SK-N-MC (cell line): ENCODE data around the gene HAUS2.

Experiments used
- DNase-seq: peaks from one replicate; pipeline ENCODE4 v3.0.0-alpha.2; 2011; ENCODE audit warnings: low read depth, low spot score
- H3K27ac ChIP-seq: fragments of 200-600 bp; sonication (generic); 2 replicates; pipeline ENCODE4 v1.5.1; 2016; ENCODE audit warnings: mixed run types
- H3K36me3 ChIP-seq: fragments of 200-600 bp; sonication (generic); 2 replicates; pipeline ENCODE4 v1.6.1; 2017; ENCODE audit warnings: antibody characterized with exemption, low read length, mixed read lengths; ENCODE audit not compliant: insufficient read depth
- H3K4me3 ChIP-seq: fragments of 200-600 bp; sonication (generic); 2 replicates; pipeline ENCODE4 v1.5.1; 2016
- H3K9ac ChIP-seq: fragments of 200-600 bp; sonication (generic); 2 replicates; pipeline ENCODE4 v1.8.0; 2017; ENCODE audit warnings: mixed run types, mixed read lengths; ENCODE audit not compliant: insufficient read length
- H3K9me3 ChIP-seq: fragments of 200-600 bp; sonication (generic); 2 replicates; pipeline ENCODE4 v1.6.1; 2017; ENCODE audit warnings: low read depth, mild to moderate bottlenecking, antibody characterized with exemption, low read length, moderate library complexity, mixed read lengths
- EZH2 ChIP-seq: fragments of 200-600 bp; sonication (generic); IDR thresholded peaks from one replicate; pipeline ENCODE4 v1.6.1; 2017; ENCODE audit warnings: antibody characterized with exemption
- FOXP2 ChIP-seq: optimal IDR thresholded peaks from 2 replicates; pipeline ENCODE3; 2011; ENCODE audit warnings: mild to moderate bottlenecking, moderate library complexity; ENCODE audit not compliant: insufficient read depth; ENCODE audit errors: extremely low read length, control extremely low read depth
- POLR2AphosphoS5 ChIP-seq: IDR thresholded peaks from 2 replicates; pipeline ENCODE4 v1.6.1; 2012; ENCODE audit warnings: mild to moderate bottlenecking, low read depth, low read length, borderline replicate concordance

Gene HAUS2

DNA sequence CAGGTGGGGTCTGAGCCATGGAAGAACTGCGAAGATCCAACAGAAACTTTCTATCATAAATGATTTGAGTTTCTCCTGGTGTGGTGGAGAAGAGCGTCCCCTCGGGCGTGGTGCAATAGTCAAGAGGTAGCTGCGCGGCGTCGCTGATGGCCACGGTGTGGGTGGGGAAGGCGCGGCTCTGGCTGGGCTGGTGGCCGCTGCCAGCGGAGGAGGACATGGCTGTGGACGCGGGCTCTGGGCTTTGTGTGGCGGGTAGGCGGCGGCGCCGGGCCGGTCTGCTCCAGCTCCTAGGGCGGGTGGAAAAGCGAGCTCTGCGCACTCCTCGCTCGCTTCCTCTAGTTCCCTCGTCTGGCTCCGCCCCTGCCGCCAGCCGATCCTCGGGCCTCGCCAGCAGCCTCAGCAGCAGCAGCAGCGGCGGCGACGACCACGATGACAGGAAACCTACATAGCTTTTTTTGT lies 32.7 kb downstream of the HAUS2 start:
- Histone ChIP-seq H3K36me3 (peaks cover 4% of the 10 kb centered on the region; the same call in 1 of the 2 replicates), H3K9ac (peak overlapping the region; percentile 65), H3K9me3 (no peaks in the 10 kb centered on the region), H3K27ac (no peak overlapping the region), H3K4me3 (peak overlapping the region; percentile 85)
- DNase-seq, result no peak
- TF ChIP-seq POLR2AphosphoS5, result no peak
- TF ChIP-seq FOXP2, result no peak
- no peak for TF ChIP-seq EZH2

DNA sequence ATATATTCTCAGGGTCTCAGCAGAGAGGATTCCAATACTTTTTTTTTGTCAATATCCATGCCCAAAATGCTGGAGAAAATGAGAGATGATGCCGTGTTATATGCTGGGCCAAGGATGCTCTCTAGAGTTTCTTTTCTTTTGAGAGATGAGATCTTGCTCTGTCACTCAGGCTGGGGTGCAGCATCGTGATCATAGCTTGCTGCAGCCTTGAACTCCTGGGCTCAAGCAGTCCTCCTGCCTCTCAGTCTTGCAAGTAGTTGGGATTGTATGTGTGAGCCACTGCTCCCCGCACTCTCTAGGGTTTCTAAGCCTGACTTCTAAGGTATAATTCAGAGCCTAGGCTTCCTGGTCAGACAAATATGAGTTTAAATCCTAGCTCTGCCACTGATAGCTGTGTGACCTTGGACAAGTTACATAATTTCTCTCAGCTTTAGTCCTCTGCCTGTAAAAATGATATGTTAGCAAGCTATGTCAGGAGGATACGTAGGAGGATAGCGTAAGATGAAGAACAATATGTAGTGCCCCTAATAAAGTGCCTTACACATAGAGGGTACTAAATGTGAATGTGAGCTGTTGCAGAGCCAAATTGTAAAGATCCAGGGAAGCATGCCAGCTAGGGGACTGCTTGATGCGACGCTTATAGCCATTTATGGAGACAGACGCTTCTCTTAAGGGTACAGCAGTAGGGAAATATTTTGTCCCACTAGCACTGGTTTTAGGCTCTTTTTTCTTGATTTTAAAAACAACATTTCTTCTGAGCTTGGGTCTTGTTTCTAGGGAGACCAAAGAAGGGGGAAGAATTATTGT lies 34.1 kb downstream of the HAUS2 start:
- Histone ChIP-seq H3K9ac (no peak overlapping the region), H3K4me3 (no peak overlapping the region), H3K36me3 (peaks cover 4% of the 10 kb centered on the region; the same call in 1 of the 2 replicates), H3K9me3 (no peaks in the 10 kb centered on the region), H3K27ac (no peak overlapping the region)
- TF ChIP-seq FOXP2 (no peak), POLR2AphosphoS5 (no peak), EZH2 (no peak)
- no peak for DNase-seq

DNA sequence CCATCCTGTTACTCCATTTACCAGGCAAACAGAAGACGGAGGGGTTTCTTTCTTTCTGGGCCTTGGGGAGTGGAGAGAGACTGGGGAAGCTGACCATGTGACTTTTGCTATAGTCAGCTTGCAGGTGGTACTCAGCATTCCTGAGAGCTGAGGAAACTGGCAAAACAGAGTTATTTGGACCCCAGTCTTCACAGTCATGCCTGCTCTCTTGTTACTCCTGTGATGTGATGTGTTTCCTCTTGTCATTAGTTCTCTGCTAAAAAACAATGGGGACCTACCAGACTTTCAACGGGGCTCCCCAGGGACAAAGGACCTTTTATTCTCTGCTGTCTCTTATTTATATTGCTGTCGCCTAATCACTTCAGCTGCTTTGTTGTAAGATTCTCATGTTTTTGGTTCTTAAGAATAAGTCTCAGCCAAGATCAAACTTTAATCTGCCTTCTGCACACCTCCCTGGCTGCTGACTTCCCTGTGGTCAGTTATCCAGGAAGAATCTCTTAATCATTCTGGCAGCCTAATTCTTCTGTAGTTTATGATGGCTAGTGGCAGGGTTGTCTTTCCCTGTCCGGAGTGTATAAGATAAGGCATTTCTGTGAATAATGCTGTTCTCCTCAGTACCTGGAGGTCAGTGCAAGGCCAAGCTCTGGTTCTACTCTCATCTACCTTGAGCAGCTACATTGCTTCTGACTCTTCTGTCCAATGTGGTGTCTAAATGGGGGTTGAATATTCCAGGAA lies 35.6 kb downstream of the HAUS2 start:
- no peak overlapping the region for H3K27ac ChIP-seq
- H3K9ac ChIP-seq, result no peak overlapping the region
- H3K9me3 ChIP-seq, result no peaks in the 10 kb centered on the region
- TF ChIP-seq POLR2AphosphoS5, result no peak
- no peak for TF ChIP-seq FOXP2
- no peak for TF ChIP-seq EZH2
- H3K4me3 ChIP-seq, result no peak overlapping the region
- DNase-seq, result no peak
- H3K36me3 ChIP-seq, result peaks cover 4% of the 10 kb centered on the region; the same call in 1 of the 2 replicates

DNA sequence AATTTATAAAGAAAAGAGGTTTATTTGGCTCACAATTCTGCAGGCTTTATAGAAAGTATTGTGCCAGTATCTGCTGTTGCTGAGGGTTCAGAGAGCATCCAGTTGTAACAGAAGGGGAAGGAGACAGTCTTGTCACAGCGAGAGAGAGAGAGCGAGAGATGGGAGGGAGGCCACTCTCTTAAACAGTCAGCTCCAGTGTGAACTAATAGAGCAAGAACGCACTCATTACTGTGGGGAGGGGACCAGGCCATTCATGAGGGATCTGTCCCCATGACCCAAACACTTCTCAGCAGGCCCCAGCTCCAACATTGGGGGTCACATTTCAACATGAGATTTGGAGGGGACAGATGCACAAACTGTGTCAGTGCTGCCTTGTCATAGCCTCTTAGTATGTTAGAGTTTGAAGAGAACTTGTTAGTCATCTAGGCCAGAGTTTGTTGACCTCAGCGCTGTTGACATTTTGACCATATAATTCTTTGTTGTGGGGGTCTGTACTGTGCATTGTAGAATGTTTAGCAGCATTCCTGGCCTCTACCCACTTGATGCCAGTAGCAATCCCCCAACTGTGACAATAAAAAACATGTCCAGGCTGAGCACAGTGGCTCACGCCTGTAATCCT lies 42.1 kb downstream of the HAUS2 start:
- no peaks in the 10 kb centered on the region for H3K9me3 ChIP-seq
- no peak for DNase-seq
- no peak overlapping the region for H3K27ac ChIP-seq
- TF ChIP-seq EZH2, result no peak
- no peak for TF ChIP-seq FOXP2
- no peak for TF ChIP-seq POLR2AphosphoS5
- H3K36me3 ChIP-seq, result peaks cover 3% of the 10 kb centered on the region; the same call in 1 of the 2 replicates
- H3K9ac ChIP-seq, result no peak overlapping the region
- no peak overlapping the region for H3K4me3 ChIP-seq

DNA sequence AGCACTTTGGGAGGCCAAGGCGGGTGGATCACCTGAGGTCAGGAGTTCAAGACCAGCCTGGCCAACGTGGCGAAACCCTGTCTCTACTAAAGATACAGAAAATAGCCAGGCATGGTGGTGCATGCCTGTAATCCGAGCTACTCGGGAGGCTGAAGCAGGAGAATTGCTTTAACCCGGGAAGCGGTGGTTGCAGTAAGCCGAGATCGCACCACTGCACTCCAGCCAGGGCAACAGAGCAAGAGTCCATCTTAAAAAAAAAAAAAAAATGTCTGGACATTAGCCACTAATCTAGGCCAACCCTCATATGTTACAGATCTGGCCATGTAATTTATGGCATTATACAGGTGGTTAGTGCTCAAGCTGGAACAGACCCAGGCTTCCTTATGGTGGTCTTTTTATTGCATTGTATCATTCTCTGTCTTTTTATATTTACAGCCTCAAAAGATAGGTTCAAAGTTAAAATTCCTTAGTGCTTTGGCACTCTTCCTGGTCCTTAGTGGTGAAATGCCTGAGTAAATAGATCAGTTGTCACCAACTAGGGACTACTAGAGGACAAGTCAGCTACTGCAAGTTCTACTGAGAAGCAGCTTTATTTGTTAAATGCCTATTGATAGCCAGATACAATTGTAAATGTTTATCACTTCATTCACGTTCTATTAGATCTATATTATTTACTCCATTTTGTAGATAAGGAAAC lies 42.7 kb downstream of the HAUS2 start:
- DNase-seq, result no peak
- no peaks in the 10 kb centered on the region; the same call in 1 of the 2 replicates for H3K36me3 ChIP-seq
- no peak overlapping the region for H3K4me3 ChIP-seq
- no peak overlapping the region for H3K27ac ChIP-seq
- TF ChIP-seq FOXP2, result no peak
- no peak for TF ChIP-seq EZH2
- TF ChIP-seq POLR2AphosphoS5, result no peak
- H3K9me3 ChIP-seq, result no peaks in the 10 kb centered on the region
- no peak overlapping the region for H3K9ac ChIP-seq

DNA sequence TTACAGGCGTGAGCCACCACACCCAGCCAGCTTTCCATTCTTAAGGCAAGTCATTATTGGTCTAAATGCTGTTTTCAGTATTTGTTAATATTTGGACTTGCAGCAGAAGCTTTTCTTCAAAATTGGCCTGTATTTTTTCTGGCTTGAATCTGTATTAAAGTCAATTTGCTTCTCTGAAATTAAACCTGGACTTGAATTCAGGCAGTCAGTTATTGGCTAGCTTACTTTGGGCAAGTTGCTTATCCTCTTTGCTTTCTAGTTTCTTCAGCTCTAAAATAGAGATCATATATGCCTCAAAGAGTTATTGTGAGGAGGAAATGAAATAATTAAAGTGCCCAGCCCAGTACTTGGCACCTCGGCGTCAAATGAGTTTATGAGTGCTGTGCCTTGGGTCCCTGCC lies 44.1 kb downstream of the HAUS2 start:
- no peak overlapping the region for H3K9ac ChIP-seq

DNA sequence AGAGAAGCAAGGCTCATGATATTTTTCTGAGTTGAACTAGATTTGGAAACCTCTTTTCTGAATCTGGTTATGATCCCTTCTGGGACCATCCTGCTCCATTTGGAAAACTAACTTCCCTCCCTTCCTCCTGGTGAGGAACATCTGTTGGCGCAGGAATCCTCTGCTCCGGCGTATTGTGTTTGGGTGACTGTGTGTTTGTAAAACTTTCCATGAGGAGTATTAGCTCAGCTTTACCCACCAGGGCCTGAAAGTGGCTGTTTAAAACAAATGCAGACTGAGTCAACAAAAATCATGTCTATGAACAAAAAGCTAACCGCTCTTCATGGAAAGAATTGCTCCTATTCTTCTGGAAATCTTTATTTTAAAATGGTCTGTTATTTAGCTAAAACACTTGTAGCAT lies 44.5 kb downstream of the HAUS2 start:
- no peak for DNase-seq
- TF ChIP-seq FOXP2 (no peak), POLR2AphosphoS5 (no peak), EZH2 (no peak)
- Histone ChIP-seq H3K4me3 (no peak overlapping the region), H3K9ac (no peak overlapping the region), H3K9me3 (no peaks in the 10 kb centered on the region), H3K36me3 (no peaks in the 10 kb centered on the region), H3K27ac (no peak overlapping the region)

More for the DNA sequence above, 44.1 kb downstream of the HAUS2 start:
- no peak for DNase-seq
- Histone ChIP-seq H3K4me3 (no peak overlapping the region), H3K27ac (no peak overlapping the region), H3K9me3 (no peaks in the 10 kb centered on the region), H3K36me3 (no peaks in the 10 kb centered on the region)
- TF ChIP-seq POLR2AphosphoS5, result no peak
- no peak for TF ChIP-seq EZH2
- no peak for TF ChIP-seq FOXP2
